ENCODE data around the gene SEPTIN10.

Gene SEPTIN10

GRCh38 chr2:109521233-109522062 is 92.3 kb downstream of the SEPTIN10 start:
- DNase-seq = no peak

- DNase-seq = no peak
Measured at GRCh38 chr2:109519513-109519912, 94.3 kb downstream of the SEPTIN10 start.

- no peak for DNase-seq
Measured at GRCh38 chr2:109517118-109517889, 96.5 kb downstream of the SEPTIN10 start.

GRCh38 chr2:109516445-109517117 is 97.2 kb downstream of the SEPTIN10 start:
- no peak for DNase-seq

DNA sequence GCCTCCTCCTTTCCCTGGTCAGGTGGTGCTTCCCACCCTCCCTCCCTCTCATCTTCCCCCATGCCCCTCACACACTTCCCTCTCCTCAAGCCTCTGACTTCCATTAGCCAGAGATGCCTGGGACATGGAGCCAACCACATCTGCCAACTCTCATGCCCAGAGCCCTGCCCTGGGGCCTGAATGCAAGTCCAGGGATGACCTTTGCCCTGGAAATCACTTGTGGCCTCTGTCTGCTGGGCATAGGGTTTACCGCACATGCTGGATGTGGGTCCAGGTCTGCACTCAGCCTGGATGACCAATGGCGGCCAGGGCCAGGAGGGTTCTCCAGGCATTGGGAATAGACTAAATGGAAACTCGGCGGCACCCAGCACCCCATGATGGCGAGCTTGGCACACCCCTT is 98.9 kb downstream of the SEPTIN10 start:
- DNase-seq = no peak

DNA sequence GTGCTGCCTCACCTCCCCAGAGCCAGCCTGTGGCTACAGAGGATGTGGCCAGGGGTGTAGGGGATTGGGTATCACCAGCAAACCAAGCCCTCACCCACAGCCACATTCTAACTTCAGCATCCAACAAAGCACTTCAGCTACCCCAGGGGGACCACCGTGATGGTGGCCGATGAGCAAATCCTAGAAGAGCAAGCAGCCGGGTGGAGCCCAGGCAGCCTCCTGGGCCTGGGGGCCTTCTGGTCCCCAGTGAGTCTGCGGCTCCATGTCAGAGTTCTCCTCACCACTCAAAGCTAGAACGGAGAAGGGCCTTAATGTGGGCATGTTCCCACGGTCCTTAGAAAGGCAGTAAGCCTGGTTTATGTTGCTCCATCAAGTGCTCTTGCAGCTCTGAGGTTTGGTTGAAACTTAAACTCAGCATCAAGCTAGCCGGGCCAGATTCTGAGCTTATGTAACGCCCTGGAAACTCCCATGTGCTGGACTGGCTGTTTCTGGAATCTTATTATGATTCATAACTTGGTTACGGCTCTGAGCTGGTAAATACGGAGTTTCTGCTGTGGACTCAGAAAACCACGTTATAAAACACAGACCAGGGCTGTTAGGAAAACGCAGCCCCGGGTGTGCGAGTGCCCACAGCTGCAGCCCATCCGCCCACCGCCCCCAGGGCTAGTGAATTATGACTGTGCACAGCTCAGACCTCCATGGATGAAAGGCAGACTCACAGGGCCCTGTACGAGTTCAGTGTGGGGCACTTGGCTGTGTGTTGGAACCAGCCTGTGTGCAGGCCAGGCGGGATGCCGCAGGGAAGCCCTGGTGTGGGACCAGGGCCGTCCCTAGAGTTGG is 99.8 kb downstream of the SEPTIN10 start:
- peak; percentile 19 for DNase-seq

DNA sequence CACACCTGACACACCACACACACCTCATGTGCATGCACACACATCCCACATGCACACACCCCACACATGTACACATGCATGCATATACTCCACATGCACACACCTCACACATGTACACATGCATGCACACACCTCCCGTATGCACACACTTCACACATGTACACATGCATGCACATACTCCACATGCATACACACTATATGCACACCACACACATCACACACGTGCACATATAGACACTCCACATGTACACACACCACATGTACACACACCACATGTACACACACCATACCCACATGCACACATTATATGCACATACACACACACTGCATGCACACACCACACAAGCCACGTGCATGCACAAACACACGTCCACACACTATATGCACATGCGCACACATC is 100.5 kb downstream of the SEPTIN10 start:
- no peak for DNase-seq

- no peak for DNase-seq
Measured at GRCh38 chr2:109512076-109512475, 101.7 kb downstream of the SEPTIN10 start.

GRCh38 chr2:109511168-109511567 is 102.6 kb downstream of the SEPTIN10 start:
- no peak for DNase-seq

DNA sequence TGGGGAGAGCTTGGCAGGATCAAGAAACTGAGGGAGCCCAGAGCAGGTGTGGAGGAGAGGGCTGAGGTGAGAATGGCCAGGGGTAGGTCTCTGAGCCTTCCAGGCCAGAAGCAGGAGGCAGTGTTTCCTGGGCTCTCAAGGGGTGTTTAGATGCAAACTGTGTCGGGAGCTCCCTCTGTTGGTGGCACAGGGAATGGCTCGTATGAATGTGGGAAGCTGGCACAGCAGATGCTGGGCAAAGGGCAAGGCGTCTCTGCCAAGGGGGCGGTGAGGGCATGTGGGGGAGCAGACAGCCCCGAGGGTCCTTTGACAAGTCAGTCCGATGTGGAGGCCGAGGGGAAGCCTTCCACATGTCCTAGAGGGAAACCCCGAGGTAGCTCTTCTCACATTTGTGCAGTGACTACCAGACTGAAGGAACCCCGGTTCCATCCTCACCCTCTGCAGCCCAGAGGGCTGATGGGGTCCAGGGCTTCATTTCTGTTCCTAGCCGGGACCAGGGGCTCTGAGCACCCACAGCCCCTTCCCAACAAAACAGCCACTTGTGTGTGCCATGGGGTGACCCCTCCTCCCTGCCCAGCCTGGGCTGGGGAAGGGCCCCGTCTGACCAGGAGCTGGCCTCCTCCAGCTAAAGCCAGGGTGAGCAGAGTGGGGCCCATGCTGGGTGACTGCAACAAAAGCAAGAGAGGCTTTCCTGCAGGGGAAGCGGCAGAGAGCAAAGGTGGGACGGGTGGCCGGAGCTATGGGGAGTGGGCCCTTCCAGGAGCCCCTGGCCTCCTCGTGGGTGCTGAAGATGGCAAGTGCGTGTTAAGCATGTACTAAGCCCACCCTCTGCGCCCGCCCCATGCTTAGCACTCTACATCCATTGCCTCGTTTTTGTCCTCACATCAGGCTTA is 103.4 kb downstream of the SEPTIN10 start:
- DNase-seq = peak; percentile 36

DNA sequence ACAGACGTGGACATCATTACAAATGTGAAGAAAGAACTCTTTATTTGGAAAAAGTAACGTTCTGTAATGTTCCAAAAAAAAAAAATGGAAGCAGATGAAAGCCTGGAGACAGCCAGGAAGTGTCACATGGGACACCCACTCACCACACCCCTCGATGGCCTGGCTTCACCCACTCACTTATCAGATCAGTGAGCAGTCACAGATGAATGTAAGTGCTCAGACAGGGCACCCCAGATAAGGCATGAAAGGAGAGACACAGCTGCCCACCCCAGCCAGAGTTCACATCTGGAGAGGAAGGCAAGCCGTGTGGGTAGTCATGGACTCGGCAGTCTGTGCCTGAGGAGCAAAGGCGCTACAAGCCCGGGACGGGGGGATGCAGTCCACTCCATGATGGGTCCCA is 105.2 kb downstream of the SEPTIN10 start:
- DNase-seq = no peak

DNA sequence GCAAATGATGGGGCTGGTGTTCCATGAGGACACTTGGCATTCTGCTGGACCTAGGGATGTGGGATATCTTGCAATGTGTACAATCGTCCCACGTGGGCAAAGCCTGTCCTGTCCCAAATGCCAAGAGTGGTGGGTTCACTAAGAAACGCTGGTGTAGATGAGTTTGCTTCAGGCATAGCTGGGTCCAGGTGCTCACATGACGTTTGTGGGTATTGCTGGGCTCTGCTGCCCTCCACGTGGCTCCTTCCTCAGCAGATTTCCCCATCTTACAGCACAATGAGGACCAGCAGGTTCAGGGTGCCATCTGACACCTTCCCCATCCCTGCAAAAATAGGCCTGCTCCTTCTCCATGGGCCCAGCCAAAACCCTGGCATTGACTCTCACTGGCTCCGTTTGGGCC is 105.9 kb downstream of the SEPTIN10 start:
- DNase-seq = no peak

- DNase-seq = no peak
Measured at GRCh38 chr2:109507217-109507616, 106.5 kb downstream of the SEPTIN10 start.

GRCh38 chr2:109503191-109503590 is 110.6 kb downstream of the SEPTIN10 start:
- no peak for DNase-seq

DNA sequence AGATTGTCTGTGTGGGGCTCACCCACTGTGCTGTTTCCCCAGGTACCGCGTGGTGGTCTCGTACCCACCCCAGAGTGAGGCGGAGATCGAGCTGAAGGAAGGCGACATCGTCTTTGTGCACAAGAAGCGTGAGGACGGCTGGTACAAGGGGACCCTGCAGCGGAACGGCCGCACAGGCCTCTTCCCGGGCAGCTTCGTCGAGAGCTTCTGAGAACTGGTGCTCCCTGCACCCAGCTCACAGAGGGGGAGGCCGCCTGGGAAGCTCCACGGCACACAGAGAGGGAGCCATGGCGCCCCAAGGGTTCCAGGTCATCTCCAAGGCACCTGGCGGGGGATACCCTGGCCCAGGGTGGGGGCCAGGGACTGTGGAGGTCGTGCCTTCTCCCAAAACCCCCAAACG is 112.3 kb downstream of the SEPTIN10 start:
- DNase-seq = no peak

DNA sequence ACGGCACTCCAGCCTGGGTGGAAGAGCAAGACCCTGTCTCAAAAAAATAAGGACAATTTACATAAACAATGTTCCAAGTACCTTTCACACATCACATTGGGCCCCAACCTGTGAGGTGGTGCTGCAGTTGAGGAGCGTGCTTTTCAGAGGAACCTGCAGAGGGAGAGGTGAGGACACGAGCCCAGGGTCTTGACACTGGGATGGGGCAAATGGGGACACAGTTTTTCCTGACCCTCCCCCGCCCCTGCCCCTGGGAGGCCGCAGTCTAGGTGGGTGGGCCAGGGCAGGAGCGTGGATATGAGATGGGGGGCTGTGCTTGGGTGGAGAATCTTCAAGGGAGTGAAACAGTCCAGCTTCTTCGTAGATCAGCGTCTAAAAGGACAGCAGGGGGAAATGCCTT is 112.9 kb downstream of the SEPTIN10 start:
- no peak for DNase-seq

DNA sequence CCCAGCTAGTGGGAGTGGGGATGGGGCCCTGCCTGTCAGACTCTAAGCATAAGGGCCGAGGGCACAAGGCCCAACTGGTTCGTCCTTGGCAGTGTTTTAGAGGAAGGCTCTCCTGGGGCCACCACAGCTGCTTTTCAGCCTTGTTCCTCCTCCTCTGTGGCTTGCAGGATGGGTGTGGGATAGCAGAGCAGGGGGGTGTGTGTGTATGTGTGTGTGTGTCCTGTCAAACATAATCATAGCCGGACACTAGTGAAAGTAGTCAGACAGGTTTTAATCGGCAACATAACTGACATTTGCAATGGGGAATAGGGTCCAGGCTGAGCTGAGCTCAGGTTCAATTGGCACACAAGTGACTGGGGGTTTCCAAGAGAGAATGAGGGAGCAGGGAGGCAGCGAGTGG is 114.2 kb downstream of the SEPTIN10 start:
- no peak for DNase-seq

- no peak for DNase-seq
Measured at GRCh38 chr2:109498906-109499305, 114.9 kb downstream of the SEPTIN10 start.

DNA sequence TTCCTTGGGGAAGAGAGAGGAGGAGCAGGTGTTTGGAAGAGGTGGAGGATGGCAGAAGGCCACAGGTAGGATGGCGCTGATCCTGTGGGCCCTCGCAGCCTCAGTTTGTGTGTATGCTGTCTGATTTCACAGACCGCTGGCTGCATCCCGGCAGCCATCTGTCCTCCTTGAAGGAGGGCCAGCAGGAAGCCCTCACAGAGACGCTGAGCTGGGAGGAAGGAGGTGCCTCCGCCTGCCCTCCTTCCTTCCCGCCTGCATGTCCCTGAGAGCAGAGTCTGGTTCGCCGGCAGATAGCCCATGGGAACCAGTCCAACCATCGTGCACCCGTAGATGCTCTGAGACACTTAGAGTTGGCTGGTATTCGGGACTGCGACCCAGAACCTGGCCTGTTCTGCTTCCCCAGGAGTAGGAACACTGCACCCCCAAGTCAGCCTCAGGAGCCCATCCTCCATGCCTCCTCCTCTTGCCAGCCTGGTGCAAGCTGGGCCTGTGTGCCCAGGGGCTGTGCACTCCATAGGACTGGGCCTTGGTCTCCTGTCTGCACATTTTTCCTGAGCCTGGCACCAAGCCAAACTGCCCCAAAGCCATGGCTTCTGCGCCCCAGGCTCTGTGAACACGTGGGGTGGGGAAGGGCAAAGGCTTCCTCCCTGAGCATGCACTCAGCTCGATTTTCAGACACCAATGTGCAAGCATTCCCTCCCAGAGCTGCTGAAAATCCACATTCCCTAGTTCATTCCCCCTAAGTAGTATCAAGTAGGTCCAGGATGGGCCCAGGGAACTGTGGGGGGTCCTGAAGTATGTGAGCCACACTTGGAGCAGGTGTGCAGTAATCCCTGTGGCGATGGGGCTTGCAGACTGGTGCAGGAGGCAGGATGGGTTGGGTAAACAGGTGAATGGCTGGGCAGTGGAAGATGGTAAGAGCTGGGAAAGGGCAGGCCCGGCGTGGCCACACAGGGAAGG is 115.6 kb downstream of the SEPTIN10 start:
- no peak for DNase-seq

DNA sequence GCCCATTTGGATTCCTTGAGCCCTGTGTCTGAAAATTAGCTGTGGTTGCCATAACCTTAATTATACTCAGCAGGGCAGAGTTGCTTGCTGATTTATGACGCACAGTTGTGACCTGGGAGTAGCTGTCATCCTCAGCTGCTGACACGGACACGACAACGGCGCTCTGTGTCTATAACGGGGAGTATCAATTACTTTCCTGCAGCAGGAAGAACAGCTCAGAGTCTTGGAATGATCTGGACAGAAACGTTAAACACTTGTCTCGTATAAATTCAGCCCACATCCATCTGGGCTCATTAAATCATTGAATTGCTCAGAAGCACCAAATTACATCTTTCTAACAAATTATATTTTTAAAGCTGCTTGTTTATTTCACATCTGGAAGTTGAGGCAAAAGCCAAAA is 116.3 kb downstream of the SEPTIN10 start:
- DNase-seq = no peak
